NCI-H2196 (cell line): Measurements from ENCODE around the gene PMEPA1.
"Not testable (repeated sequence)": the region's sequence is repeated elsewhere in the genome, so short reads cannot be mapped to it uniquely, and the experiment has no call there.

Experiments used
- DNase-seq: peaks from one replicate; lab custom pipeline; 2025; ENCODE audit not compliant: unreplicated experiment; lab: John Stamatoyannopoulos, UW

Gene PMEPA1

DNA sequence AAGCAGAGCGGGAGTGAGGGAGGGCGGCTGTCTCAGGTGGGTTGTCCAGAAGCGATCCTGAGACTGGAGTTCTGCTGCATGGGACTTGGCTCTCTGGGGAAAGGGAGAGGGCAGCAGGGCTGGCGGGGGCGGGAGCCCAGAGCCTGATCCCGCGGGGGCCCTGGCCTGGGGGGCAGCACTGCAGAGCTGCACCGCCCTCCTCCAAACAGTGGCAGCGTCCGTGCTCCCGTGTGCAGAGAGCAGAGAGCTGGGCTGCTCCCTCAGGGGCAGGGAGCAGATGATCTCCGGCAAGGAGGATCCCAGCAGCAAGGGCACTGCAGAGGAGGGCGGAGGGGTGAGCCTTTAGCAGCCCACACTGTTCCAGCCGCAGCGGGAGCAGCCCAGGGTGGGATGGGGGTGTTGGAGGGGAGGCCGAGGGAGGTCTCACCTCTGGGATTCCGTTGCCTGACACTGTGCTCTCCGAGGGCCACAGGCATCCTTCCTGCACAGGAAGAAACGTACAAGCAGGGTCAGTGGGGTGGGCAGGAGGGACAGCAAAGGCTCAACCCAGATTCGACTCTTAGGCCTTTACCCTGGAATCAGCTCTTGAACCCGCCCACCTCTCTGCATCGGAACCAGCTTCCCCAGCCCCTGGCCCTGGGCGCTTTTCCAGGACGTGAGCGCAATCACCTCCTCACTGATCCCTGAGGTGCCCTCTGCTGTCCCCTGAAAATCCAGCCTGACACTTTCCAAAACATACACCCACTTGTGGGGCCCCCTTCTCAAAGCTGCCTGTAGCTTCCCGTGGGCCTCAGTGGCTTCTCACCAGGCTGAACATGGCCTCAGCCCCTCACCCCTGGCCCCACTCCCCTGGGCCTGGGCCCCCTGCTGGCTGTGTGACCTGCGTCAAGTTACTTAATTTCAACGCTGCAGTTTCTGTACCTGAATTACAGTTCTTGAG is 56.9 kb downstream of the PMEPA1 start:
- DNase-seq = no peak

DNA sequence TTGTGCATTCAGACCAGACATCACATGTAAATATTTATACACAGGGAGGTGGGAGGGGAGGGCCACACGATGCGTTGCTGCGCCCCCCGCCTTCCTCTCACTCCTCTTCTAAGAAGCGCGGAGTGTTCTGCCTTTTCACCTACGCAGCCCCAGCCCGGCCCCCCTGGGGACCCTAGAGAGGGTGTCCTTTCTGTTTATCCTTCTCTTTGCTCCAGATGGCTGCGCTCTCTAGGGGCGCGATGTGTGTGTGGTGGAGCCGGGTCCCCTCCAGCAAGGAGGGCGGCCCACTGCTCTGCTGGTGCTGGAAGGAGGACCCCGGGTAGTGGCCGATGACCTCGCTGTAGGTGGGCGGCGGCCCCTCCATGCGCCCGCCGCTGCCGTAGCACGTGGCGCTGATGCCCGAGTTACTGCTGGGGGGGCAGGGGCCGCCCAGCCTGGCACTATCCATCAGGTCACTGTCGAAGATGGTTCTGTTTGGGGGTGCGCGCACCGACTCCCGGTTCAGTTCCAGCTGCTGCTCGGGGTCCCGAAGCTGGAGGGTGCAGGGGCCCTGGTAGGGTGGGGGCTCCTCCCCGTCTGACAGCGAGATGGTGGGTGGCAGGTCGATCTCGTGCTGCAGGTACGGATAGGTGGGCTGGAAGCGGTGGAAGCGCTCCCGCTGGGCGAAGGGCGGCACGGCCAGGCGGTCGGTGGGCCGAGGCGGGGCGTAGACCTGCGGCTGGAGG is 57.8 kb downstream of the PMEPA1 start:
- no peak for DNase-seq

DNA sequence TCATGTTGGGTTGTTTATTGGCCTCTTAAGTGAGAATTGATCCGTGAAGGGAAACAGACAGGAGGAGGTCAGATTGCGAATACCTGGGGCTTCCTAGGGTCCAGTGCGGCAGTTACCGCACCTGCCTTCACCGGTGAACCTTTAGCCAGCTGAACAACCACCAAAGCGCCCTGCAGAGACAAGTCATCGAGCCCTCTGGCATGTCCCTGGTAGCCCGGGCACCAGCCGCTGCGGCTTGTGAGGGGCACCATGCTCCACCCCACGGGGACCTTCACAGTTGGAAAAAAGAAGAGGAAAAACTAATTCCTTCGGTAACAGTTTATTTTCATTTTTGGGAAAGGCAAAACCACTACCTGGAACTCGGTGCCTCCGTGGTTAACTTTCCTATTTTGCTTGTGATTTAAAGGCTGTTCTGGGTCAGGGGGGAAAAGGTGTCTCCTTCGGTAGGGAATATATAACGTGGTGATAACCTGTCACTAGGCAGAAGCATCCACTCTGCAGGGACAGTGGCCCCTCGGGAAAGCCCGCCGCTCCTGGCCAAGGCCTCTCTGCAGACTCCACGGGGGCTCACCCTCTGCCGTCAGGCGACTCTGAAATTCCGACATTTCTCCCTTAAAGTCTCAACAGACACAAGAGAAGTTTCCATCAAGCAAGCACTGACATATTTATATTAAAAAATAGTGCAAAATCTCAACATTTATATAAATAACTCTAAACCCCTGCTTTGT is 58.9 kb downstream of the PMEPA1 start:
- no peak for DNase-seq

- no peak for DNase-seq
Observed at GRCh38 chr20:57650266-57650665, 59.5 kb downstream of the PMEPA1 start.

GRCh38 chr20:57649617-57650015 is 60.2 kb downstream of the PMEPA1 start:
- DNase-seq = no peak

DNA sequence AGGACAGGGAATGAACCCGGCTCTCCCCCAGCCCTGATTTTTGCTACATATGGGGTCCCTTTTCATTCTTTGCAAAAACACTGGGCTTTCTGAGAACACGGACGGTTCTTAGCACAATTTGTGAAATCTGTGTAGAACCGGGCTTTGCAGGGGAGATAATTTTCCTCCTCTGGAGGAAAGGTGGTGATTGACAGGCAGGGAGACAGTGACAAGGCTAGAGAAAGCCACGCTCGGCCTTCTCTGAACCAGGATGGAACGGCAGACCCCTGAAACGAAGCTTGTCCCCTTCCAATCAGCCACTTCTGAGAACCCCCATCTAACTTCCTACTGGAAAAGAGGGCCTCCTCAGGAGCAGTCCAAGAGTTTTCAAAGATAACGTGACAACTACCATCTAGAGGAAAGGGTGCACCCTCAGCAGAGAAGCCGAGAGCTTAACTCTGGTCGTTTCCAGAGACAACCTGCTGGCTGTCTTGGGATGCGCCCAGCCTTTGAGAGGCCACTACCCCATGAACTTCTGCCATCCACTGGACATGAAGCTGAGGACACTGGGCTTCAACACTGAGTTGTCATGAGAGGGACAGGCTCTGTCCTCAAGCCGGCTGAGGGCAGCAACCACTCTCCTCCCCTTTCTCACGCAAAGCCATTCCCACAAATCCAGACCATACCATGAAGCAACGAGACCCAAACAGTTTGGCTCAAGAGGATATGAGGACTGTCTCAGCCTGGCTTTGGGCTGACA is 60.8 kb downstream of the PMEPA1 start:
- no peak for DNase-seq

DNA sequence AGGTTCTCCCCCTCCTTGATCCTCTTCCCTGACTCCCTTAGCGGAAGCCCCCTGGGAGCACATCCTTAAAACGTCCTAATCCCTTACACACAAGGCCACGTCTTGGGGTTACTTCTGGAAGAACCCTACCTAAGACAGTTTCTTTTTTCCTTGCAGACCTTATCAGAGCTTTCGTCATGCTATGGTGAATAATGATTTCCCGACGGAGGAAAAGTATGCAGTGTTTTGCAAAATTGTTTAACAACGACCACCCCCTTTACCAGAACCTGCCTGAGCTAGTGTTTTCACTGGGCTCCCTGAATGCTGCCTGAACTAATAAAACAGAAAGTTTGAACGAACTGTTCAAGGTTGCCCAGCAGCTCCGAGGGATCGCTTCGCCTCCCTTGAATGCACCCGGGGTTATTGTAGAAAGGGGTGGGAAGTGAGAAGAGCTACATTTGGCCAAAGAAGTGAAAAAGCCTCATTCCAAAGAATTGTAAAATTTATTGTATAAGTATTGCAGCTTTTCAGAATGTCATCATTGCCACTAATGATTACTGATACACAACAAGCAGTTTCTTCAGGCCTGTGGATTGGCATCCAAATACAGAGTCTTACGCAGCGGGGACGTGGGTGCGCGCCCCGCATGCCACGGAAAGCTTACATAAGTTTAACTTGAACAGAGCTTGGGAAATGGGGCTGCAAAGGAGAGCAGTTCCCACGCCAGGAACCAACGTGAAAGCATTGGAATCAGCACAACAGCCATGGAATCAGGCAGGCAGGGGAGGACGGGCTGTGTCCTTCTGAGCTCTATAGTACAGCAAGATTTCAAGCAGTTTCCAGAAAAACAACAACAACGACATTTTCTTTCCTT is 61.7 kb downstream of the PMEPA1 start:
- DNase-seq = no peak

DNA sequence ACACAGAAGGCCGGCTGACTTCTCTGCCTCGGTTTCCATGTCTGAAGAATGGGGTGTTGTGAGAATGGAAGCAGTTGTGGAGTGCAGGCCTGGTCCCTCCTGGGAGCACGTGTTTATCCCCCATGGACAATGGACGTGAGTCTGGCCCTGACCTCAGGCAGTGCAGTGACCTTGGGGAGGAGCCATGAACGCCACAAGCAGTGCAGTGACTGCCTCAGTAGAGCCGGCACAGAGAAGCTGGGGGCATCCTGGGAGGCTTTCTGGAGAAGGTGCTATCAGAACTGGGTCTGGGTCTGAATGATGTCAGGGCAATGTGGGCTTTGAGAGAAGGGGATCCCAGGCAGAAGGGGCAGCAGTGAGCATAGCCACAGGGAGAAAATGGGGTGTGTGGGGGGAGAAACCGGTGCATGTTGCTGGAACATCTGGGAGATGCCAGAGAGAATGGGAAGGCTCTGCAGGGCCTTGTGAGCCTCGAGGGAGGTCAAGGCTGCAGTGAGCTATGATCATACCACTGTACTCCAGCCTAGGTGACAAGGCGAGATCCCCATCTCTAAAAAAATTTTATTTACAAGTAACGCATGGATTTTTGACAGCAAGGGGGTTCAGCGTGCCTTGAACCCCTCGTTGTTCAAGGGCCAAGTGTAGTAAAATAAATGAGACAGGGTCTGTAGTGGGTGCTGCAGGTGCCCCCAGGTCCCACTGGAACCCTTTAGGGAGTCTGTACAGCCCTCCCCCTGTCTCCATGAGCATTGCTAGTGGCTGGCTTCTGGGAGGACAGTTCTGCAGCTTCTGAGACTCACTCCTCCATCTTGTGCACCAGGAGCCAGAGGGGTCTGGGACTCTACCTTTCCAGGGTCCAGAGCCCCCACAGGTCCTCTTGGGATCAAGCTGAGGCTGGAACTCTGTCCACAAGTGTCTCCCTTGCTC is 62.5 kb downstream of the PMEPA1 start:
- no peak for DNase-seq

GRCh38 chr20:57638895-57639236 is 70.9 kb downstream of the PMEPA1 start:
- no peak for DNase-seq

- no peak for DNase-seq
Observed at GRCh38 chr20:57638173-57638894, 71.5 kb downstream of the PMEPA1 start.

DNA sequence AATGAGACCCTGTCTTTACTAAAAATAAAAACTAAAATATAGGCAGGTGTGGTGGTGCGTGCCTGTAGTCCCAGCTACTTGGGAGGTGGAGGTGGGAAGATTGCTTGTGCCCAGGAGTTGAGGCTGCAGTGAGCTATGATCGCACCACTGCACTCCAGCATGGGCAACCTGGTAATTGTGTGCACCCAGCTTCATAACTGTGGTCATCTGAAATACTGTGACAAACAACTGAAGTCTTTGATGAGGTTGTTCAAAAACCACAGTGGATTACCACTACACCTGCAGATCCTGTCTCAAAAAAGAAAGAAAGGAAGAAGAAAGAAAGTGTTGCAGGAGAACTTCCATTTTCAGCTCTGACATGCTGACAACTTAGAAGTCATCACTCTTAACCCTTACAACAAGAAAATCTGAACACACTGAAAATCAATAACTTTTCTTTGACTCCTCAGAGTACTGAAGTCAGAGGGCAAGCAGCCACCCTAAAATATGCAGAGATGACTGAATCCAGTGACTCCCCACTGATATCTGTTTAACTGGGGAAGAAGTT is 75.8 kb downstream of the PMEPA1 start:
- DNase-seq = no peak

- no peak for DNase-seq
Observed at GRCh38 chr20:57632286-57632685, 77.5 kb downstream of the PMEPA1 start.

DNA sequence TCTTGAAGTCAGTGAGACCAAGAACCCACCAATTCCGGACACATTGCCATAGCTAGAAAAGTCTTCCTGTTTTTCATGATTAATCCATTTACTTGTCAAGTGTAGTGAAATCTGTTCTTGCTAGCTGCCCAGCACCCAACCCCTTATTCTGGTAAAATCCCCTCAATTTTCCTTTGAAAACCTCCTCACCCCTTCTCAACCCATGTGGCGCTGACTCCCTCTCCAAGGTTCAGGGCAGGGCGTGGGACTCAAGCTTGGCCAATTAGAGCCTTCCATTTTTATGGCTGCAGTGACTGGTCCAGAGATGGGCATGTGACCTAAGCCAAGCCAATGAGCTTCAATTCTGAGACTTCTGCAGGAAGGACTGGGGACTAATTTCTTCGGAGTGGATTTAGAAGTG is 79.8 kb downstream of the PMEPA1 start:
- DNase-seq = no peak

DNA sequence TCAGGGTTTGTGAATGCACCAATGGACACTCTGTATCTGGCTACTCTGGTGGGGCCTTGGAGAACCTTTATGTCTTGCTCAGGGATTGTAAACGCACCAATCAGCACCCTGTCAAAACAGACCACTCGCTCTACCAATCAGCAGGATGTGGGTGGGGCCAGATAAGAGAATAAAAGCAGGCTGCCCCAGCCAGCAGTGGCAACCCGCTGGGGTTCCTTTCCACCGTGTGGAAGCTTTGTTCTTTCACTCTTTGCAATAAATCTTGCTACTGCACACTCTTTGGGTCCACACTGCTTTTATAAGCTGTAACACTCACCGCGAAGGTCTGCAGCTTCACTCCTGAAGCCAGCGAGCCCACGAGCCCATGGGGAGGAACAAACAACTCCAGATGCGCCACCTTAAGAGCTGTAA is 80.3 kb downstream of the PMEPA1 start:
- not testable (repeated sequence) for DNase-seq

DNA sequence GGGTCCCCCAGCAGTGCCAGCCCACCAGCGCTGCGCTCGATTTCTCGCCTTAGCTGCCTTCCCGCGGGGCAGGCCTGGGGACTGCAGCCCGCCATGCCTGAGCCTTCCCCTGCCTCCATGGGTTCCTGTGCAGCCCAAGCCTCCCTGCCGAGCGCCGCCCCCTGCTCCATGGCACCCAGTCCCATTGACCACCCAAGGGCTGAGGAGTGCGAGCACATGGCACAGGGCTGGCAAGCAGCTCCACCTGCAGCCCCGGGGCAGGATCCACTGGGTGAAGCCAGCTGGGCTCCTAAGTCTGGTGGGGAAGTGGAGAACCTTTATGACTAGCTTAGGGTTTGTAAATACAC is 80.9 kb downstream of the PMEPA1 start:
- DNase-seq = not testable (repeated sequence)

DNA sequence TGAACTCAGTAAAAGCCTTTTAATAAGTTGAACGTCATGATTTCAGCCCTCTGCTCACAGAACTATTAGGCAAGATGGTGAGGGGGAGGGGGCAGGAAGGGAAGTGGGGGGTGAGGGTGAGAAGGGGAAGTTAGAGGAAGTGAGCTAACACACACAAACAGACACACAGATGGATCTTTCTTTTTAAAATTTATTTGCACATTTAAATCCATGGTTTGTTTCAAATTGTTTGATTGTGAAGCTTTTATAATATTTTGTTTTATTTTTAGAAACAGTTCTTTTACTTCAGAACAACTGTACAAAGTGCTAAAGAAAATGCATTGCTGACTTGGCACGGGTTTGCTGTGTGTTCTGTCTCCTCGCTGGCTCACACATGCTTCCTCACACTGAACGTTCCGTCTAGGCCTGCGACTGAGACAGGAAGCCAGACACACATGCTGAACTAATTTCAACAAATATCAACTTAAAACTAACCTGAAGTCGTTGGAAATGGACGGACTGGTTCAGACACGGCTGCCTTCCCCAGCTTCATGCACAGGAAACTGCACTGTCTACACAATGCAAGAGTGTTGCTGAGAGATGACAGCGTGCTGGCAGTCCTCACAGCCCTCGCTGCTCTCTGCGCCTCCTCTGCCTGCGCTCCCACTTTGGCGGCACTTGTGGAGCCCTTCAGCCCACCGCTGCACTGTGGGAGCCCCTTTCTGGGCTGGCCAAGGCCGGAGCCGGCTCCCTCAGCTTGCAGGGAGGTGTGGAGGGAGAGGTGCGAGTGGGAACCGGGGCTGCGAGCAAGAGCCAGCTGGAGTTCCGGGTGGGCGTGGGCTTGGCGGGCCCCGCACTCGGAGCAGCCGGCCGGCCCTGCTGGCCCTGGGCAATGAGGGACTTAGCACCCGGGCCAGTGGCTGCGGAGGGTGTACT is 81.5 kb downstream of the PMEPA1 start:
- DNase-seq = no peak

DNA sequence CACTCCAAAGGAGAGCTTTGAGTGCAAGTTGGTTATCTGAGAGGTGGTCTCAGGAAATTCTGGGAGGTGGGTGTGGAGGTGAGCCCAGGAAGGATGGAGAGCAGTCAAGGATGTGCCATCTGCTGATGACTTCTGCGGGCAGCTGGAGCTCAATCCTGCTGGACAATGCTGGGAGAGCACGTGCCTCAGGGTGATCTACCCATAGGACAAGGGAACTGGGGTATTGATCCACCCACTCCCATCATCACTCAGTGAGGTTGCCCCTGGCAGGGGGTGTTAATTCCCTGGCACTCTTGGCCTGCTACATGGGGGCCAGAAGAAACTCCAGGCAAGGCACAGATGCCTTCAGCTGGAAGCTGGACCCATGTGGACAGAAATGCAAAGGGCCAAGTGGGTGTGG is 82.5 kb downstream of the PMEPA1 start:
- DNase-seq = no peak
